Stimulated activated CD4-positive, alpha-beta T cell treated with anti-CD3 and anti-CD28 coated beads, Interleukin-1b, Interleukin-23, amount 100 ng/mL, for 48 hours (primary cell): ENCODE measurements around the gene MGRN1.

Experiments
- DNase-seq: peaks from one replicate; pipeline ENCODE4 v3.0.0-alpha.2; 2020

The MGRN1 gene

GRCh38 chr16:4625560-4626159 lies 1.0 kb downstream of the MGRN1 start:
- no peak for DNase-seq

GRCh38 chr16:4626396-4626795 lies 1.8 kb downstream of the MGRN1 start:
- no peak for DNase-seq

- no peak for DNase-seq
Measured at GRCh38 chr16:4628283-4628682, 3.7 kb downstream of the MGRN1 start.

GRCh38 chr16:4631444-4631843 lies 6.8 kb downstream of the MGRN1 start:
- no peak for DNase-seq

DNA sequence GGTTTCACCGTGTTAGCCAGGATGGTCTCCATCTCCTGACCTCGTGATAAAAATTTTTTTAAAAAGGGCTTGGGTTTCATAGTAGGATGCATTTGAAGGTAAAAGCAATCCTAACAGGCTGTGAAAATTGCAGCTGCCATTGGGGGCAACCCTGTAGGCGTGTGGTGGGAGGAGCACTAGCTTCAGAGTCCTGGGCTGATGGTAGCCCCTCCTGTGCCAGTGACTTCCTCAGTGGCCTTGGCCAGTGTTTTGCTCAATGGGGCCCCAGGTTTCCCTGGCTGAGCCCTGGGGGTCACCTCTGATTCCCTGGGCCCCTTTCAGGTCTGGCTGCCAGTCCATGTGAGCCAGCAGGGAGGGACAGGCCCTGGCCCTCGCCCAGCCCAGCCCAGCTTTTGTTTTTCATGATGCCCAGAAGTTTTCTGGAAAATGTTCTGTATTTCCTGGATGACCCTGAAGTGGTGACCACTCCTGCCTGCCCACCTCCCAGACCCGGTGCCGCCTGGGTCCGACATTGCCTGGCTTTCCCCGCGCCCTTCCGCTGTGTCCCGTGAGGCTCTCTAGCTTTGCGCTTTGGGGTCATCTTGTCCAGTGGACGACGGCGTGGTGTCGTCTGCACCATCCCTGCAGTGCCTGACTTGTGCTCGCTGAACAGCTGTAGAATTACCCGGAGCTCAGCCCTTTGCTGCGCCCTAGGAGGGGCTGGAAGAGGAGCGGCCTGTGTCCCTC lies 9.4 kb downstream of the MGRN1 start:
- DNase-seq = no peak

DNA sequence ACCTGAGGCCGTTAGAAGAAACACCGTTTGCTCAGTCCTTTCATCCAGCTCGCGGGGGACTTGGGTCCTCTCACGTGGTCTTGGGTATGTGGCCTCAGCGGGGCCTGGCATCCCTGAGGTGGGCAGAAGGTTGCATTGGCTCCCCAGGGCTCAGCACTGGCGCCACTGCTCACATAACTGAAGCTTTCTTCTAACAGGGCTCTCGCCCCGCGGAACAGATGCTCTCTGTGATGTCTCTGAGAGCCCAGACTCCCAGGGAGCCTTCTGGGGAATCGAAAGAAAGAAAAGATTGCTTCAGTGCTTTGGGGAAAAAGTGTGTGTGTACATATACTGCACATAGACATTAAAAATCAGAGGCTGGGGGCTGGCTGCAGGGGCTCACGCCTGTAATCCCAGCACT lies 10.1 kb downstream of the MGRN1 start:
- DNase-seq = no peak

- no peak for DNase-seq
Measured at GRCh38 chr16:4636196-4636595, 11.6 kb downstream of the MGRN1 start.

DNA sequence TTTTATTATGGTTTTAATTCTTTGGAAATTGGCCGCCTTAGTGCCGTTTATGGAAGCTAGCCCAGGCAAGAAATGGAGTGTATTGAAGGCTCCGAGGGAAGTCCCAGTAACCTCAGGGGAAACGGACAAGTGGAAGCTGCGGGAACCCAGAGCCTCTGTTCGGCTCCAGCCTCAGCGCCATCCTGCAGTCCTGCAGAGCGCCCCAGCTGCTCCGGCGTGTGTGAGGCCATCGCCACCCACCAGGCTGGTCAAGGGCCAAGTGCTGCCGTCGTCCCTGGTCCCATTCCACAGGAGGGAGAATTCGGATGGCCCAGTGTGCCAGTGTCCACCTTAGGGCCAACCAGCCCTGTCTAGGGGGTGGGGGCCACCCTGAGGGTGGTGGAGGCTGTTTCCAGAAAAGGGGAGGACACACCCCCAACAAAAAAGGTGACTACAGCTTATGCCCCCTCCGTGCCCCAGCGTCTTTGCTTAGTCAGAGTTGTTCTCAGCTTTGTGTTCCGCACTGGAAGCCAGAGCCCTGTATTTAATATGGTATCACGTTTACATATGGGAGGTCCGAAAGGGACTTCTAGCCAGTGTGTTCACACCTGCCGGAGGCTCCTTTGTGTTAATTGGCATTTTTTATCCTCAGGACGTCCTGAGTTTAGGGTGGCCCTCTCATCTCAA lies 13.0 kb downstream of the MGRN1 start:
- DNase-seq = no peak

DNA sequence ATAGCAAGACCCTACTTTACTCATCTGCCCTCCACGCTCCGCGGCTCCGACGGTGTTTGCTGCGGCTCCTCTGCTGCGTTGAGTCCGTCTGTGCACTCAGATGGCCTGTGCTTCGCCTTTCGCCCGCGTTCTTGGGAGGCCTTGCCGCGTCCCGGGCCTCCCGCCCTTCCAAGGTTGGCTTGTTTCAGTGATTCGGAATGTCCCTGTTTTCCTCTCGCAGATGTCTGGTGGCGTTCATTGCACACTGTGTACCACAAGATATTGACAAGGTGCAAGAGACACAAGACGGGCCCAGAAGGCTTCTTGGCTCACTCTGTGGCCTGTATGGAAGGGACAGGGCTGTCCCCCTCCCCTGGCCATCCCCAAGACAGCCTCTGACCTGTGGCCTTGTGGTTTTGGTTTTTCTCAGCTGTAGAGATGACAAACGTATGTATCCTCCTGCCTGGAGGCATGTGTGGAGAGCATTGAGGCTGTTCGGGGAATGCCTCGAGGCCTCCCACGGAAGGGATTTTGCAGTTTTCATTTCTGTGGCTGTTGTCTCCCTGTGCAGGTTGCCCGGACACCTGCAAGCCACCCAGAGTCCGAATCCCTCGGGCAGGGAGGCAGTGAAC lies 15.4 kb downstream of the MGRN1 start:
- DNase-seq = no peak

DNA sequence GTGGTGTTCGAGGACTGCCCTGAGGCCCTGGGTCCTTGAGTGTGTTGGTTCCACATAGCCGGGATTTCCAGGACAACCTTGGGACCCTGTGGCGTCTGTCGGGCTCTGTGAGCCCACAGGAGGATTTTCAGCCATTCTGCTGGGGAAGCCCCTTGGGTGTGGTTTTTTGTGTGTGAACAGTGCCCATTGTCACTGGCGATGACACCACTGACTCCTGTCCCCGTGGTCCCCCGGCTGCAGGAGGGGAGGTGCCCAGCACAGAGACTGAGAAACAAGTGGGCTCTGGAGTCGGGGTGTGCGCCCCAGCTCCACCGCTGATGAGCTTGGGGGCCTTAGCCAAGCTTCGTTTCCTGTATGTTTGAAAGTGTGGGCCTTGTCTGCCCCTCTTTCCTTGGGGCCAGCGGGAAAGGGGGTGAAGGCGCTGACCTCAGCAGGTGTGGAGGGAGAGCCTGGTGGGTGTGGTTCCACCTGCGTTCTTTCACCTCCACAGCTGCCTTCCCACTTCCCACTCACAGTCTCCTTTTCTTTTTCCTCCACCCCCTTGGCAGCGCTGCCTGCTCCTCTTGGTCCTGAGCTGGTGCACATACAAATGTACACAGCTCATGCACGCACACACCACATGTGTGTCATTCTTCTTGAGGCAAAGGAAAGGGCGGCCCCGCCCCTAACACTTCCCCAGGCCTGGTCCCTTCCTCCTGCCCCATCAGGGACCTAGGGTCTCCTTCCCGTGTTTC lies 16.1 kb downstream of the MGRN1 start:
- DNase-seq = no peak

DNA sequence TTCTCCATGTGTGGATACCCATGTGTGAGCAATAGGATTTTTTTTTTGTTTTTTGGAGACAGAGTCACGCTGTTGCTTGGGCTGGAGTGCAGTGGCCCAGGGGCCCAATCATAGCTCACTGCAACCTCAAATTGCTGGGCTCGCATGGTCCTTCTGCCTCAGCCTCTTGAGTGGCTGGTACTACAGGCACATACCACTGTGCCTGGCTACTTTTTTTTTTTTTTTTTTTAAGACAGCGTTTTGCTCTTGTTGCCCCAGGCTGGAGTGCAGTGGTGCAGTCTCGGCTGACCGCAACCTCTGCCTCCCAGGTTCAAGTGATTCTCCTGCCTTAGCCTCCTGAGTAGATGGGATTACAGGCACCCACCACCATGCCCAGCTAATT lies 16.7 kb downstream of the MGRN1 start:
- no peak for DNase-seq

- DNase-seq = no peak
Measured at GRCh38 chr16:4641895-4642294, 17.3 kb downstream of the MGRN1 start.

DNA sequence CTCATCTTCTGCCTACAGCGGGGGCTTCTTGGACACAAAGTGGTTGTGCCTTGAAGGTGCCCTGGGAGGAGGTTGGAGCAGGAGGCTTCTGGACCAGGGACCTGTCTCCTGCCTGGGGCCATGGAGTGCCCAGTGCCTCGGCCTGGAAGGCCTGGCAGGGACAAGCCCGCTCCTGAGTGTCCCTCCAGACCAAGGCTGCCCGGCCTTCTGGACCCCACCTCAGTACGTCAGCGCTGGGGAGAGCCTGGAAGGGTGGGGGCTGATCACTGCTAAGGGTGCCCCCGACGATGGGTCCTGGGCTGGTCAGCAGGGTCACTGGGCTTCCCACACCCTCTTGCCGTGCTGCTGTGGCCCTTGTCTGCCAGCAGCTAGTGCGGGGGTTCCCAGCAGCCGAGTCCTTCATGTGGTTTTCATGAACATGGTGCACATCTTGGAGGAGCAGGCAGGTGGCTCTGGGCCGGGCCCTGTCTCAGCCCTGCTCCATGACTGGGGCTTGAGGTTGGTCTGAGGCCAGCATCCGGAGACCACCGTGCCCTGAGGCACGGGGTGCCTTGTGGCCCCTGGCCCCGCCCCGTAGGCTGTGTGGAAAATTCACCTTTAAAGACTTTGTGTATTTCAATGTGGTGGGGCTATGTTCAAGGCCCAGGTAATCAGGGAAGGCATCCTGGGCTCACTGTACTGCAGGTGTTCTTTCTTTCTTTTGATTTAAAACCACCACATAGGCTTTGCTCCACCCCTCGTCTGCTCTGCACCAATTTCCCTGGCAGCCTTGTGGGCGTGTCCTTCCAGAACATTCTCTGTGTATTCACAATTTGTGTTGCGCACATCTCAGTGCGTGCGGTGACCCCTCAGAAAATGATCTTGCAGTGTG lies 22.4 kb downstream of the MGRN1 start:
- no peak for DNase-seq

- DNase-seq = no peak
Measured at GRCh38 chr16:4647644-4647980, 23.0 kb downstream of the MGRN1 start.

DNA sequence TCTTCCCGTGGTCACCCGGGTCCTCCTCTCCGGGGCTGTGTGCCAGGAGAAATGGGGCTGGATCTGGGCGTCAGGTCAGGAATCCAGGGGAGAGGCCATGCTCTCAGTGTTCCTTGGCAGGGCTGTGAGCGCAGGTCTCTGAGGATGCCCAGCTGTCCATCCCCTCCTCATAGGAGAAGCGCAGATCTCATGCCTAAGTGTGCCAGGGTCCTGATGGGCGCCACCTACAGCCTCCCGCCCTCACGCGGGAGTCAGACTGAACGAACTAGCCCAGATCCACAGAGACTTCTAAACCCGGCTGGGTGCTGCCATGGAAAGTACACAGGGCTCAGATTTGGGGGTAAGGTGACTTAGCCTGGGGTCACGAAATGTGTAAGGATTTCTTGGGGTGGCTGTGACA lies 24.3 kb downstream of the MGRN1 start:
- DNase-seq = no peak

DNA sequence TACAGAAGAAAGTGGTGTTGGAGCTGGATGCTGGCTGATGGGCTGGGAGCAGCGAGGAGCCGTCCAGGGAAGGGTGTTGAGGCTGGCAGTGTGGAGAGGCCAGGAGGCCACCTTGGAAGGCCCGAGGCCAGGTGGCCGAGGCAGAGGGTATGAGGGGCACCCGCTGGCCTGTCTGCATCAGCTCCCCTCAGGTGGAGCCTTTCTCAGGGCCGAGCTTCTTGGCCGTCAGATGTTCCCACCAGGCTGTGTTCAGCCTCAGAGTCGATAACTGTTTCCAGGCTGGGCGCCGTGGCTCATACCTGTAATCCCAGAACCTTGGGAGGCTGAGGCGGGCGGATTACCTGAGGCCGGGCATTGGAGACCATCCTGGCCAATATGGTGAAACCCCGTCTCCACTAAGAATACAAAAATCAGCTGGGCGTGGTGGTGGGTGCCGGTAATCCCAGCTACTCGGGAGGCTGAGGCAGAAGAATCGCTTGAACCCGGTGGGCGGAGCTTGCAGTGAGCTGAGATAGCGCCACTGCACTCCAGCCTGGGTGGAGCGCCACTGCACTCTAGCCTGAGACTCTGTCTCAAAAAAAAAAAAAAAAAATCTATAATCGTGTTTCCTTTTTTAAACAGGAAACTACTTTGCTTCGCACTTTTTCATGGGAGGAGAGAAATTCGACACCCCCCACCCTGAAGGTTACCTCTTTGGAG lies 25.3 kb downstream of the MGRN1 start:
- no peak for DNase-seq

DNA sequence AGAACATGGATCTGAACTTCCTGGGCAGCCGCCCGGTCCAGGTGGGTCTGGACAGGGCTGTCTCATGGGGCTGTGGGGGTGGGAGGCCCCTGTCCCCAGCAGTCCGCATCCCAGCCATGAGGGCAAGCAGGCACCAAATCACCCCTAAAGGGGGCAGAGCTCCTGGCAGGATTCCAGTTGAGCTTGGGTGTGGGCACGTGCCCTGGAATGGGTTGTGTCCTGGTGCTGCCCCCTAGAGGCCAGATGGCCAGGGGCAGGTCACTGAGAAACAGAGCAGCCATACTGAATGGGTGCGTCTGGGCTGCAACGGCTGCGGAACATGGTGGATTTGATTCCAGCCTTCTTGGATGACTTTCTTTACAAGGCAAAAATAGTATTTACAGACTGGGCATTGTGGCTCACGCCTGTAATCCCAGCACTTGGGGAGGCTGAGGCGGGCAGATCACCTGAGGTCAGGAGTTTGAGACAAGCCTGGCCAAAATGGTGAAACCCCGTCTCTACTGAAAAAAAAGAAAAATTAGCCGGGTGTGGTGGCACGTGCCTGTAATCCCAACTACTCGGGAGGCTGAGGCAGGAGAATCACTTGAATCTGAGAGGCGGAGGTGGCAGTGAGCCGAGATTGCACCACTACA lies 25.9 kb downstream of the MGRN1 start:
- DNase-seq = peak; percentile 79

DNA sequence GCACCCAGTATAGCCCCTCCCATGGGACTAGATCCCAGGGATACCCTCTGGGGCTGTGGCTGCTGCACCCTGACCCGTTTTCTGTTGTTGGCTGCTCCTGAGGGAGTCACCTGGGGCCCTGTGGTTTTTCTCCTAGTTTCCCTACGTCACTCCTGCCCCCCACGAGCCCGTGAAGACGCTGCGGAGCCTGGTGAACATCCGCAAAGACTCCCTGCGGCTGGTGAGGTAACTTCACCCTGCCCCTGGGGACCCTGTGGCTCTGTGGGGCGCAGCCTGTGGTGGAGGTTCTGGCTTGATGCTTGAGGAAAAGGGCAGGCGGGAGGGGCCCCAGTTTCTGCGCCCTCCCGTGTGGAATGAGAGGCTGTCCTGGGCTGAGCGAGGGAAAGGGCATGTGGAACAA lies 27.2 kb downstream of the MGRN1 start:
- DNase-seq = no peak

DNA sequence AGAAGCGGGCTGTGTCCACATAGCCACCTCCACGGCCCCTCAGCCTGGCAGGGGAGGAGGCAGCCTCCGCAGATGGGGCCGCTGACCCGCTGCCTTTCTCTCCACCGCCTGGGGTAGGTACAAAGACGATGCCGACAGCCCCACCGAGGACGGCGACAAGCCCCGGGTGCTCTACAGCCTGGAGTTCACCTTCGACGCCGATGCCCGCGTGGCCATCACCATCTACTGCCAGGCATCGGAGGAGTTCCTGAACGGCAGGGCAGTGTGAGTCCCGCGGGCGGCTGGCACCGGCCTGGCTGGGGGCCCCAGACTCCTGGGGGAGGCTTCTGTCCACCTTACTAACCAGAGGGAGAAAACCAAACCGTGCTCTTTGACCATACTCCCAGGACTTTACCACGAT lies 27.9 kb downstream of the MGRN1 start:
- no peak for DNase-seq

- DNase-seq = no peak
Measured at GRCh38 chr16:4654011-4654963, 29.7 kb downstream of the MGRN1 start.
